Epithelial cell of proximal tubule (primary cell): ENCODE results near the gene ZKSCAN1. TPM values are rescaled to one million over a fixed set of nuclear protein-coding genes. Genes with fewer than 3 reads are reported as not detected.

Source experiments
- DNase-seq: peaks from one replicate; pipeline ENCODE4 v3.0.0-alpha.2; 2011; ENCODE audit warnings: low read depth
- H3K4me3 ChIP-seq: 2 replicates; pipeline ENCODE4 v1.5.1; 2011; ENCODE audit warnings: low read depth, mild to moderate bottlenecking, low read length
- total RNA-seq: library from RNA; depleted of rRNA; stranded (reverse); fragments of >200 nt; gene quantifications from 2 replicates; pipeline ENCODE4 v1.2.3, GENCODE V29; 2015
- TF ChIP-seq, protein P1 (sequence below): conservative IDR thresholded peaks from 2 replicates; pipeline ENCODE4 v1.5.1; 2012; ENCODE audit warnings: low read depth, mild to moderate bottlenecking, low read length

Gene ZKSCAN1
- total RNA-seq, 1 donor from 2014 or later = 10.6 TPM

DNA sequence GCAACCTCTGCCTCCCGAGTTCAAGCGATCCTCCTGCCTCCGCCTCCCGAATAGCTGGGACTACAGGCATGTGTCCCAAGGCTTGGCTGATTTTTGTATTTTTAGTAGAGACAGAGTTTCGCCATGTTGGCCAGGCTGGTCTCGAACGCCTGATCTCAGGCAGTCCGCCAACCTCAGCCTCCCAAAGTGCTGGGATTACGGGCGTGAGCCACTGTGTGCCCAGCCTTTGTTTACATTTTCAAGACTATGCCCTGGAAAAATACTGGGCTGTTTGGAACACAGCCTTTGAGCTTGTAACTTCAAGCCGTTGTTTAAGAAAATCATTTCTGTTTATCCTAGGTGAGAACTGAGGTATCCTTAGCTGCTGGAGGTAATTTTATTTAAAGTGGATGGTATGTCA is 1.9 kb downstream of the ZKSCAN1 start:
- DNase-seq = no peak
- peak overlapping the region; percentile 8 for H3K4me3 ChIP-seq
- TF ChIP-seq, protein P1, sequence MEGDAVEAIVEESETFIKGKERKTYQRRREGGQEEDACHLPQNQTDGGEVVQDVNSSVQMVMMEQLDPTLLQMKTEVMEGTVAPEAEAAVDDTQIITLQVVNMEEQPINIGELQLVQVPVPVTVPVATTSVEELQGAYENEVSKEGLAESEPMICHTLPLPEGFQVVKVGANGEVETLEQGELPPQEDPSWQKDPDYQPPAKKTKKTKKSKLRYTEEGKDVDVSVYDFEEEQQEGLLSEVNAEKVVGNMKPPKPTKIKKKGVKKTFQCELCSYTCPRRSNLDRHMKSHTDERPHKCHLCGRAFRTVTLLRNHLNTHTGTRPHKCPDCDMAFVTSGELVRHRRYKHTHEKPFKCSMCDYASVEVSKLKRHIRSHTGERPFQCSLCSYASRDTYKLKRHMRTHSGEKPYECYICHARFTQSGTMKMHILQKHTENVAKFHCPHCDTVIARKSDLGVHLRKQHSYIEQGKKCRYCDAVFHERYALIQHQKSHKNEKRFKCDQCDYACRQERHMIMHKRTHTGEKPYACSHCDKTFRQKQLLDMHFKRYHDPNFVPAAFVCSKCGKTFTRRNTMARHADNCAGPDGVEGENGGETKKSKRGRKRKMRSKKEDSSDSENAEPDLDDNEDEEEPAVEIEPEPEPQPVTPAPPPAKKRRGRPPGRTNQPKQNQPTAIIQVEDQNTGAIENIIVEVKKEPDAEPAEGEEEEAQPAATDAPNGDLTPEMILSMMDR = no peak

DNA sequence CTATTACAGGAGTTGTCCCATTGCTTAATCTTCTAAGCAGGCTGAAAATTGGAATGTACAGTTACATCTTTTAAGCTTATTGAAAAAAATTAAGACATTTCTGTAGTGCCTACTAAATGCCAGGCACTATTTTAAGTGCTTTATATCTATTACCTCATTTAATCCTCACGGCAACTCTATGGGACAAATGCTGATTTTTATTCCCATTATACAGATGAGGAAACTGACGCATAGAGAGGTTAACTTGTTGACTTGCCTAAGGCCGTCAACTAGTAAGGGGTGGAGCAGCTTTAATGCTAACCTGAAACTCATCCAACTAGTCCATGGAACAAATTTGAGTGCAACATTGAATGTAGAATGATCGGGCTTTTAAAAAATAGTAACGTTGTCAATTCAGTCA is 2.5 kb downstream of the ZKSCAN1 start:
- TF ChIP-seq, protein P1 = no peak
- H3K4me3 ChIP-seq = no peak overlapping the region
- no peak for DNase-seq

DNA sequence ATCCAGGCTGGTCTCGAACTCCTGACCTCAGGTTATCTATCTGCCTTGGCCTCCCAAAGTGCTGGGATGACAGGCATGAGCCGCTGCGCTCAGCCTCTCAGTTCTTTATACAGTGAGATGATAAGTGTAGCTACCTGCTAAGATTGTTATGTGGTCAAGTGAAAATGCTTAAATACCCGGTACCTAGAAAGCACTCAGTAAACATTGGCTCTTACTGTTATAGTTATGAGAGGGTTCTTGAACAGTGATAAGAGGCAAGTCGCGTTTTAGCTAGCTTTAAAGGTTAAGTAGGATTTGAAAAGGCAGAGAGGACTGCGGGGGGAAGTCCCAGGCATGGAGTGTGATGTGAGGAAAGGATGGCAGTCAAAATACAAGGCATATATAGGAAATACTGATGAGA is 4.5 kb downstream of the ZKSCAN1 start:
- TF ChIP-seq, protein P1 = no peak
- no peak for DNase-seq
- H3K4me3 ChIP-seq = no peak overlapping the region

DNA sequence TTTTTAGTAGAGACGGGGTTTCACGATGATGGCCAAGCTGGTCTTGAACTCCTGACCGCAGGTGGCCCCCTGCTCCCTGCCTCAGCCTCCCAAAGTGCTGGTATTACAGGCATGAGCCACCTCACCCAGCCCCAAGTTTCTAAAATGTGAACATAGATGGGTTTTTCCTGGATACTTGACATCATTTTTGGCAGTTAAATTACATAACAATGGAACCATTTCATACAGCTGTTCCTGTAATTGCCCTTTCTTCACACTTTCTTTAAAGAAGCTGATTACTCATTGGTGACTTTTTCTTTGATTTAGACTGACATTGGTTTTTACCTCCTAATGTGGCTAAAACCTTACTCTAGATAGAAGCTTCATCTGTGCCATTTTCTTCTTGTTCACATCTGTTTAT is 5.9 kb downstream of the ZKSCAN1 start:
- H3K4me3 ChIP-seq = no peak overlapping the region
- no peak for DNase-seq
- TF ChIP-seq, protein P1 = no peak

DNA sequence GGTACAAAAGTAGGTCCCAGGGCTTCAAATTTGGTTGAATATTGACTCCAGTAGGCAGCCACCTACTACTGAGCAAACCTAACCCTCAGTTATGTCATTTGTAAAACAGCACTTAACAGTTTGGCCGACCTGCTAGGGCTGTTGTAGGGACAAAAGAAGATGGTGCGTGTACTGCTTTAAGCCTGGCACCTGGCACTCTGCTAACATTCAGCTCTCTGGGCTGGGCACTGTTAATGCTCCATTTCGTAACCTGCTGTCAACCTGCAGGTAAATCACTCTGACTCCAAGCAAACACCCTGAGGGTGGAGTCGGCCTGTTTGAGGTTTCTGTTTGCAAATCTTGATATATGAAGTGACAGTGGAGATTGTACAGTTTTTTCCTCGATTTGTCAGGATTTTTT is 7.2 kb downstream of the ZKSCAN1 start:
- DNase-seq = no peak
- no peak overlapping the region for H3K4me3 ChIP-seq
- TF ChIP-seq, protein P1 = no peak

DNA sequence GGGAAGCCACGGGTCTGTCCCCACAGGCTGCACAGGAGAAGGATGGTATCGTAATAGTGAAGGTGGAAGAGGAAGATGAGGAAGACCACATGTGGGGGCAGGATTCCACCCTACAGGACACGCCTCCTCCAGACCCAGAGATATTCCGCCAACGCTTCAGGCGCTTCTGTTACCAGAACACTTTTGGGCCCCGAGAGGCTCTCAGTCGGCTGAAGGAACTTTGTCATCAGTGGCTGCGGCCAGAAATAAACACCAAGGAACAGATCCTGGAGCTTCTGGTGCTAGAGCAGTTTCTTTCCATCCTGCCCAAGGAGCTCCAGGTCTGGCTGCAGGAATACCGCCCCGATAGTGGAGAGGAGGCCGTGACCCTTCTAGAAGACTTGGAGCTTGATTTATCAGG is 8.1 kb downstream of the ZKSCAN1 start:
- TF ChIP-seq, protein P1 = no peak
- no peak for DNase-seq
- H3K4me3 ChIP-seq = no peak overlapping the region

DNA sequence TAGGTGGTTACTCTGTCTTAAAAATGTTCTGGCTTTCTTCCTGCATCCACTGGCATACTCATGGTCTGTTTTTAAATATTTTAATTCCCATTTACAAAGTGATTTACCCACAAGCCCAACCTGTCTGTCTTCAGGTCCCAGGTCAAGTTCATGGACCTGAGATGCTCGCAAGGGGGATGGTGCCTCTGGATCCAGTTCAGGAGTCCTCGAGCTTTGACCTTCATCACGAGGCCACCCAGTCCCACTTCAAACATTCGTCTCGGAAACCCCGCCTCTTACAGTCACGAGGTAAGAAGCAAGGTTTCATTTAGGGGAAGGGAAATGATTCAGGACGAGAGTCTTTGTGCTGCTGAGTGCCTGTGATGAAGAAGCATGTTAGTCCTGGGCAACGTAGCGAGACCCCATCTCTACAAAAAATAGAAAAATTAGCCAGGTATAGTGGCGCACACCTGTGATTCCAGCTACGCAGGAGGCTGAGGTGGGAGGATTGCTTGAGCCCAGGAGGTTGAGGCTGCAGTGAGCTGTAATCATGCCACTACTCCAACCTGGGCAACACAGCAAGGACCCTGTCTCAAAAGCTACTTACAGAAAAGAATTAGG is 8.7 kb downstream of the ZKSCAN1 start:
- H3K4me3 ChIP-seq = no peak overlapping the region
- no peak for DNase-seq
- TF ChIP-seq, protein P1 = no peak
